ENCODE results near the gene STIMATE. TPM values are rescaled to one million over a fixed set of nuclear protein-coding genes. Genes with fewer than 3 reads are reported as not detected.
A peak's percentile ranks its signal among the peaks of the same experiment; 100 is the strongest.

Gene STIMATE
- total RNA-seq, 1 donor from 2014 or later: 6.1 TPM

GRCh38 chr3:52839892-52840545, 57.3 kb downstream of the STIMATE start:
- ATAC-seq: no peak

GRCh38 chr3:52839268-52839575, 58.1 kb downstream of the STIMATE start:
- ATAC-seq: no peak

- no peak for ATAC-seq
These were observed 58.6 kb downstream of the STIMATE start for GRCh38 chr3:52838561-52839267.

- ATAC-seq: no peak
These were observed 60.4 kb downstream of the STIMATE start for GRCh38 chr3:52836986-52837385.

- no peak for ATAC-seq
These were observed 60.9 kb downstream of the STIMATE start for GRCh38 chr3:52836471-52836845.

- no peak for ATAC-seq
These were observed 61.4 kb downstream of the STIMATE start for GRCh38 chr3:52835766-52836470.

GRCh38 chr3:52834871-52835501, 62.4 kb downstream of the STIMATE start, which contains the start of gene MUSTN1:
Gene MUSTN1 (minus strand): TSS chr3:52835019. CDS start chr3:52834948, 71 bp downstream.
- no peak for ATAC-seq

GRCh38 chr3:52833202-52833601, 64.1 kb downstream of the STIMATE start:
- ATAC-seq: no peak

GRCh38 chr3:52831500-52832301, 65.6 kb downstream of the STIMATE start:
- ATAC-seq: peak; percentile 49

GRCh38 chr3:52830535-52831258, 66.7 kb downstream of the STIMATE start, which contains the start of gene ITIH4:
Gene ITIH4 (minus strand): TSS chr3:52830672. CDS start chr3:52830642, 30 bp downstream.
- ATAC-seq: no peak

- ATAC-seq: no peak
These were observed 67.4 kb downstream of the STIMATE start for GRCh38 chr3:52829906-52830463.

GRCh38 chr3:52829482-52829881, 67.9 kb downstream of the STIMATE start:
- no peak for ATAC-seq

GRCh38 chr3:52827866-52828376, 69.4 kb downstream of the STIMATE start:
- no peak for ATAC-seq

GRCh38 chr3:52827441-52827840, 69.9 kb downstream of the STIMATE start:
- ATAC-seq: no peak

- ATAC-seq: no peak
These were observed 73.3 kb downstream of the STIMATE start for GRCh38 chr3:52824037-52824436.

GRCh38 chr3:52822363-52822762, 75.0 kb downstream of the STIMATE start:
- ATAC-seq: no peak

GRCh38 chr3:52820736-52821135, 76.6 kb downstream of the STIMATE start:
- peak; percentile 42 for ATAC-seq

GRCh38 chr3:52819936-52820335, 77.4 kb downstream of the STIMATE start:
- ATAC-seq: no peak

- peak; percentile 15 for ATAC-seq
These were observed 79.5 kb downstream of the STIMATE start for GRCh38 chr3:52817860-52818259.

- no peak for ATAC-seq
These were observed 80.1 kb downstream of the STIMATE start for GRCh38 chr3:52817221-52817620.

GRCh38 chr3:52816654-52817053, 80.7 kb downstream of the STIMATE start:
- no peak for ATAC-seq
